GM12875 (cell line): ENCODE measurements around the gene NUBP1.

Source experiments
- H3K4me3 ChIP-seq: one replicate; pipeline ENCODE4 v1.5.1; 2011; ENCODE audit warnings: low read depth, low read length, control low read depth
- CTCF ChIP-seq: IDR thresholded peaks from 2 replicates; pipeline ENCODE4 v1.5.1; 2011; ENCODE audit warnings: low read depth, mild to moderate bottlenecking, control low read depth, inconsistent platforms, low read length, moderate library complexity, borderline replicate concordance; ENCODE audit not compliant: insufficient read depth

Gene NUBP1

DNA sequence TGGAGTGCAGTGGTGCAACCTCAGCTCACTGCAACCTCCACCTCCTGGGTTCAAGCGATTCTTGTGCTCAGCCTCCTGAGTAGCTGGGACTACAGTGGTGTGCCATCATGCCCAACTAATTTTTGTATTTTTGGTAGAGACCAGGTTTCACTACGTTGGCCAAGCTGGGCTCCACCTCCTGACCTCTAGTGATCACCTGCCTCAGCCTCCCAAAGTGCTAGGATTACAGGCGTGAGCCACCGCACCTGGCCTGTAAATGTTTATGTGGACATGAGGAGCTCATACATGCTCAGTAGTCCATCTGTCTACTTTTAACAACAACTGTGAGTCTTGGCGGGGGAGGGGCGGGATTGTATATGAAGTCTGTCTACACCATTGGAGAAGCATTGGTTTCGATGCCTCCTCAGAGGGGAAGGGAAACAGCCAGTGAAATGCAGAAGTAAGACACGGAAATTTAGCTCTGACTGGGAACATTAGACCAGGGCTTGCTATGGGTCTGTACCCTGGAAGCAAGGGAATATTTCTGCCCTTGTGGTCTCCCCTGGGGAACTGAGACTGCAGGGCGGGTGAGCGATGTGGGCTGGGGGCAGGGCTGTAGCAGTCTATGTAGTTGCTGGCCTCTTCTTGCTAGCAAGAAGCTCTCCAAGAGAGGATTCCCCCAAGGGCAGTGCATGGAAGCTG is 9.3 kb downstream of the NUBP1 start:
- no peak overlapping the region for H3K4me3 ChIP-seq
- TF ChIP-seq CTCF: no peak

DNA sequence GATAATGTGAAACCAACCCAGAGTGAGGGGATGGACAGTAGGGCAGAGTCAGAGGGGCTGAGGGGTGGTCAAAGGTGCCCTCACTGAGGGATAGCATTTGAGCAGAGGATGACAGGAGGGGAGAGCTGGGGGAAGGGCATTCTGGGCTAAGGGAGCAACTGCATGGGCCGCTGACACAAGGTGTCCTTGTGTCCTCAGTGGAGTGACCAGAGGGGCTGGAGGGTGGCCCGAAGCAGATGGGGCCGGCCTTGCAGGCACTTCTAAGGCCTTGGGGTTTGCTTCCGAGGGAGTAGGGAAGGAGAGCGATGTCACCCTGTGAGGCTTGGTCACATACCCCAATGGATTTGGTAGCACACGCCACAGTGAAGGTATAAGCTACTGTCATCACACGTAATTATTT is 10.0 kb downstream of the NUBP1 start:
- no peak for TF ChIP-seq CTCF
- peak overlapping the region; percentile 19 for H3K4me3 ChIP-seq

GRCh38 chr16:10754941-10755340 is 11.3 kb downstream of the NUBP1 start:
- no peak overlapping the region for H3K4me3 ChIP-seq
- TF ChIP-seq CTCF: no peak

DNA sequence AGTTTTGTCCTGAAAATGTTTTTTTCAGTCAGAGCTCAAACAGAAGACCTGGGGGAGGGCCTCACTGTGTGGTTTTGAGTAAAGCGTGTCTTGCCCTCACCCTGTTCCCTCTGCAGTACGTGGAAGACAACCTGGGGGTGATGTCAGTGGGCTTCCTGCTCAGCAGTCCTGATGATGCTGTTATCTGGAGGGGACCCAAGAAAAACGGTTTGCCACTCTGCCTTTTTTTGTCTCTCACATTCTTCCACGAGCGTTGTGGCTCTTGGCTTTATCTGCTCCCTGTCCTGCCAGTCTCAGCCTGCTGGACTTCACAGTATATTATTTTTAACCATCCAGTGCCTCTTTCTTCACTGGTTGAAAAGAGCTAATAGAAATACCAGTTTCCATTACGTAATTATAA is 12.9 kb downstream of the NUBP1 start:
- no peak for TF ChIP-seq CTCF
- no peak overlapping the region for H3K4me3 ChIP-seq

DNA sequence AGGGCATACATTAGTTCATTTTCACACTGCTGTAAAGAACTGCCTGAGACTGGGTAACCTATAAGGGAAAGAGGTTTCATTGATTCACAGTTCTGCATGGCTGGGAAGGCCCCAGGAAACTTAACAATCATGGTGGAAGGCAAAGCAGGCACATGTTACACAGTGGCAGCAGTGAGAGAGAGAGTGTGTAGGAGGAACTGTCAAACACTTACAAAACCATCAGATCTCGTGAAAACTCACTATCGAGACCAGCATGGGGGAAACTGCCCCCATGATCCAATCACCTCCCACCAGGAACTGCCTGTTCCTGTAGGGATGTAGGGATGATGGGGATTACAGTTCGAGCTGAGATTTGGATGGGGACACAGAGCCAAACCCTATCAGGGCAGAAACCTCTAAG is 17.2 kb downstream of the NUBP1 start:
- TF ChIP-seq CTCF: no peak
- H3K4me3 ChIP-seq: no peak overlapping the region

- H3K4me3 ChIP-seq: no peak overlapping the region
- TF ChIP-seq CTCF: no peak
Measured at GRCh38 chr16:10761373-10761772, 17.7 kb downstream of the NUBP1 start.

GRCh38 chr16:10762336-10763016 is 18.8 kb downstream of the NUBP1 start:
- no peak overlapping the region for H3K4me3 ChIP-seq
- no peak for TF ChIP-seq CTCF
